ENCODE data around the gene SPG7.

Gene SPG7

DNA sequence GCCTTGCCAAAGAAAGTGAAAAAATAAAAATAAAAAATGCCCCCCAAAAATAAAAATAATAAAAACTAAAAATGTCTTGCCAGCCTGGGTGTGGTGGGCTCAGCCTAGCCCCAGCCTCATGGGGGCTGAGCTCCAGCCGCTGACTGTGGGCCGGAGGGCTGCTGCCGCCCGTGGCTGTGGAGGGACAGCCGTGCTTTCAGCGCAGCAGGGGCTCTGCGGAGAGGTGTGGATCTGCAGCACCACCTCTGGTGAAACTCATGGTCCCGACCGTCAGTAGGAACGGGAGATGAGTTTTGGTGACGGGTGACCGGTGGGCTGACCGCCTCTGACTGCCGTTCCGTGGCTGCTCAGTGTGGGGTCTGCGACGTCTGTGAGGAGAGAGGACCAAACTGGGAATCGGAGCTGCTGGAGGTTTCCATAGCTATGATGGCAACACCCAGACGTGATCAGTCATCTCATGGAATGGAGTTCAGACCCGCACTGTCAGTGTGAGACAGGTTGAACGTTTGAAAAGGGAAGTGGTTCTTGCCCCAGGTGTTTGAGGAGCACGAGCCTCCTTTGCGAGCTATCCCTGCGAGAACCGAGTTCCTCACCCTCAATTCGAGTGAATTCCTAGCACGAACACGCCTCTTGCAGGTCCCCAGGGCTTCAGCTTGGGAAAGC, 40.3 kb downstream of the SPG7 start:
- no peak for DNase-seq

DNA sequence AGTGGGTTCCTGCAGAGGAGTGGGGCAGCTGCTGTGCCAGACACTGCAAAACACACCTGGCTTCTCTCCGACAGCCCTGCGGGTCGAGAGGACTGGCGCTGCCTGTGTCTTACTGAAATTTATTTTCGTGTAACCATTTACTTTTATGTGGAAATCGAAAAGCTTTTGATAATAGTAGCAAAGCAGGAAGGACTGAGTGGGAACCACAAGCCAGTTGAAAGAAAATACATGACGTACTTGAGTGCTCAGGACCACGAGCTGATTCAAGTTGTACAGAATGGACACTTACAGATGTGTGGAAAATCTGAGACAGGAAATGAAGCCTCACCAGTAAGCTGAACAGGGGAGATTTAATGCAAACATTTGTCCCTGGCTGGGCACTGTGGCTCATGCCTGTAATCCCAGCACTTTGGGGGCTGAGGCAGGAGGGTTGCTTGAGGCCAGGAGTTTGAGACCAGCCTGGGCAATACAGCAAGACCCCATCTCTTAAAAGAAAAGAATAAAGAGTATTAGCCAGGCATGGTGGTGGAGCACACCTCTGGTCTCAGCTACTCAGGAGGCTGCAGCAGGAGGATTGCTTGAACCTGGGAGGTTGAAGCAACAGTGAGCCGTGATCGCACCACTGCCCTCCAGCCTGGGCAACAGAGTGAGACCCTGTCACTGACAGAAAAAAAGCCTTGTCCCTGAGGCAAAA, 41.0 kb downstream of the SPG7 start:
- no peak for DNase-seq

DNA sequence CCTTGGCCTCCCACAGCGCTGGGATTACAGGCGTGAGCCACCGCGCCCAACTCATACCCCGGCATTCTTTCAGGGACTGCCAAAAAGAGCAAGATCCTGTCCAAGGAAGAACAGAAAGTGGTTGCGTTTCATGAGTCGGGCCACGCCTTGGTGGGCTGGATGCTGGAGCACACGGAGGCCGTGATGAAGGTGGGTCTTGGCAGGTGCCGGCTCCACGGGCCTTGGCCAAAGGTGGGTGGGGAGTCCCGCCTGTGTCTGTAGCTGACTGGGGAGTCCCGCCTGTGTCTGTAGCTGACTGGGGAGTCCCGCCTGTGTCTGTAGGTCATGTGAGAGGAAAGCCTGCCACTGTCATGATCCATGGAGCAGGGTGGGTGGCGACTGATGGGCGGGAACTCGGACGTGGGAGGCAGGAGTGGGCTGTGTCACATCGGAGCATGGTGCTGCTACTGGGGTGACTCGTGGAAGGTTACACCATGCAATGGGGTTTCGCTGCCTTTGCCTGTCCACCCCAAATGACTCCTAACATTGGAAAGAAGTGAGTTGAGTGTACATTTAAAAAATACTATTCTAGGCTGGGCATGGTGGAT, 42.3 kb downstream of the SPG7 start:
- no peak for DNase-seq

DNA sequence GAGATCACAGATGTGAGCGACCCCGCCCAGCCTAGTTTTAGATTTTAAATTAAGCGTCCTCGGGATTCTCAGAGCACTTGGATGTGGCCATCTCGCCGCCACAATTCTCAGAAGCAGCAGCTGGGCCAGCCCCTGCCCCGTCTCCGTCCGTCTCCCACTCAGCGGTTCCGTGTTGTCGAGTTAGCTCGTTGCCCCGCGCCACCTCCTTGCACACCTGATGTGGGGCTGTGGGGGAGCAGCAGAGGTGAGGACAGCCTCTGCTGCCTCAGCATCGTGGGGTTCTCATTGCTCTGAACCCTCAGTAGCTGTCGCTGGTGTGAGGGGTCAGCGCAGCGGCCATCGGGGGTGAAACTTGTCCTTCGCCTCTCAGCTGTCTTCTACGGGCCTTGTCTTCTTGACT, 44.1 kb downstream of the SPG7 start:
- DNase-seq, result no peak

DNA sequence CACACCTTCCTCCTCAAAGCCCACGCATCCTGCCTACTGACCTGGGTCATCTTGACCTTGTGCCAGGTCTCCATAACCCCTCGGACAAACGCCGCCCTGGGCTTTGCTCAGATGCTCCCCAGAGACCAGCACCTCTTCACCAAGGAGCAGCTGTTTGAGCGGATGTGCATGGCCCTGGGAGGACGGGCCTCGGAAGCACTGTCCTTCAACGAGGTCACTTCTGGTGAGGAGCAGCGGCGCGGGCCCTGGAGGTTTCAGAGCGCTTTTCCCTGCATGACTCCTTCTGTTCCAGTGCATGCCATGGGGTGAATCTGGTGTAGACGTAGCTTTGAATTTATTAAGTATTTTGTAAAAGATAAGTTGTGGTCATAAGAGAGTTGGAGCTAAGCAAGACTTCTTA, 44.7 kb downstream of the SPG7 start:
- no peak for DNase-seq

DNA sequence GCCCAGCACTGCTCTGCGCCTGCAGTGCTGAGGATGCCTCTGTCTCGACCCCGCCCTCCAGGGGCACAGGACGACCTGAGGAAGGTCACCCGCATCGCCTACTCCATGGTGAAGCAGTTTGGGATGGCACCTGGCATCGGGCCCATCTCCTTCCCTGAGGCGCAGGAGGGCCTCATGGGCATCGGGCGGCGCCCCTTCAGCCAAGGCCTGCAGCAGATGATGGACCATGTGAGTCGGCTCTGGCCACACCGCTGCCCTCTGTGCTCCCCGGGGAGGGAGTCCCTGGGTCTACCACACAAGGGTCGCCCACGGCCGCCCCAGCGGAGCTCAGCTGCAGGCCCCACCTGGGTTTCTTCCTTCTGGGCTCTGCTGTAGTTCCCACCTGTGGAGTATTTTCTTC, 45.5 kb downstream of the SPG7 start:
- no peak for DNase-seq

DNA sequence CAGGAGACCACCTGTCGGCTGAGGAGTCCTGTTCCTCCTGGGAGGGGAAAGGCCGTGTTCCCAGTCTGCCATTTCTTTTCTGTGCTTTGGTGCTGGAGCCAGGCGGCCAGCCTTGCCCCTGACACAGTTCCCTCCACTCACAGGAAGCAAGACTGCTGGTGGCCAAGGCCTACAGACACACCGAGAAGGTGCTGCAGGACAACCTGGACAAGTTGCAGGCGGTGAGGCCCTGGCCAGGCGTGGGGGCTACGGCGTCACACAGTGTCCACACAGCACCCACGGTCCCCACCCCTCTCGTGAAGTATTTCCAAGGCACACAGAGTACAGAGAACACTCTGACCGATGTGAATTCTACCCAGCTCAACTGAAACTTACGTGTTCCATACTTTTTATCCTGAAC, 46.1 kb downstream of the SPG7 start:
- no peak for DNase-seq

DNA sequence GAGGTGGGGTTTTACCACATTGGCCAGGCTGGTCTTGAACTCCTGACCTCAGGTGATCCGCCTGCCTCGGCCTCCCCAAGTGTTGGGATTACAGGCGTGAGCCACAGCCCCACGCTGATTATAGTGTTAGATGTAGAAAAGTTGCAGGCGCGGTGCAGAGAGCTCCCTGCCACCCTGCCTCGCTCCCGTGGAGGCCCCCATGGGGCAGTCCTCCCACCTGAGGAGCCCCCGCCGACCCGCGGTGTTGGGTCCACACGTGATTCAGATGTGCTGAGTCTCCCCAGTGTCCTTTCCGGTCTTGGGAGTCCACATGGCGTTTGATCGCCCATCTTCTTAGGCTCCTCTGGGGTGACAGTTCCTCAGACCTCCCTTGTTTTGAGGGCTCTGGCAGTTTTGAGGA, 47.1 kb downstream of the SPG7 start:
- no peak for DNase-seq

DNA sequence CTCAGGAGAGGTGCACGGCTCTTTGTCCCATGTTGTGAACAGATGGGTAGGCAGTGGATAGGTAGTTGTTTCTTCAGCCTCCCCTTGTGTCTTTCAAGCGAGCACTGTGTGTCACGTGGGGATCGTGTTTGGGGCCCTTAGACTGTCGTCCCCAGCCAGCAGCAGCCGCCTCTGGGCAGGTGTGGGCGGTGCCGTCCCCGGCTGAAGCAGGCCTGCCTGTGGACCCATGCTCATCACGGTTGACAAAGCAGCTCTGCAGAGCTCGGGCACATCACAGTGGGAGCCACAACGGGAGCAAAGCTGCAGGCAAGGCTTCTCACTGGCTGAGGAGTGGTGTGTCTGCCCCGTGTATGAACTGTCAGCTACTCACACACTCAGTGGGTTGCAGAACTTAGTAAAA, 47.6 kb downstream of the SPG7 start:
- DNase-seq, result no peak

DNA sequence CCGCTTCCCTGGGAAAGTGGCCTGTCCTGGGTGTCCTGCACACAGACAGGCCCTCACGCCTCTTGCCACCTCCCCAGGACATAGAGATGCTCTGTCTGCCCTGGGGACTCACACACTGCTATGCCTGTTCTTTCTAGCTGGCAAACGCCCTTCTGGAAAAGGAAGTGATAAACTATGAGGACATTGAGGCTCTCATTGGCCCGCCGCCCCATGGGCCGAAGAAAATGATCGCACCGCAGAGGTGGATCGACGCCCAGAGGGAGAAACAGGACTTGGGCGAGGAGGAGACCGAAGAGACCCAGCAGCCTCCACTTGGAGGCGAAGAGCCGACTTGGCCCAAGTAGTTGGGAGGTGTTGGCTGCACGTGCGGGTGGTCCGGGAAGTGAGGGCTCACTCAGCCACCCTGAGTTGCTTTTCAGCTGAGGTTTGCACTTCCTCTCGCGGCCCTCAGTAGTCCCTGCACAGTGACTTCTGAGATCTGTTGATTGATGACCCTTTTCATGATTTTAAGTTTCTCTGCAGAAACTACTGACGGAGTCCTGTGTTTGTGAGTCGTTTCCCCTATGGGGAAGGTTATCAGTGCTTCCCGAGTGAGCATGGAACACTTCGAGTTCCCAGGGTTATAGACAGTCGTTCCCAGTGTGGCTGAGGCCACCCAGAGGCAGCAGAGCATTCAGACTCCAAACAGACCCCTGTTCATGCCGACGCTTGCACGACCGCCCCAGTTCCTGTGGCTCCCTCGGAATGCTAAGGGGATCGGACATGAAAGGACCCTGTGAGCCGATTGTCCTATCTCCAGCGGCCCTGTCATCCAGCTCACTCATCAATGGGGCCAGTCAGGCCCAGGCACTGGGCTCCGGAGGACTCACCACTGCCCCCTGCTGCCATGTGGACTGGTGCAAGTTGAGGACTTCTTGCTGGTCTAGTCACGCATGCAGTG, 48.8 kb downstream of the SPG7 start:
- peak; percentile 77 for DNase-seq

DNA sequence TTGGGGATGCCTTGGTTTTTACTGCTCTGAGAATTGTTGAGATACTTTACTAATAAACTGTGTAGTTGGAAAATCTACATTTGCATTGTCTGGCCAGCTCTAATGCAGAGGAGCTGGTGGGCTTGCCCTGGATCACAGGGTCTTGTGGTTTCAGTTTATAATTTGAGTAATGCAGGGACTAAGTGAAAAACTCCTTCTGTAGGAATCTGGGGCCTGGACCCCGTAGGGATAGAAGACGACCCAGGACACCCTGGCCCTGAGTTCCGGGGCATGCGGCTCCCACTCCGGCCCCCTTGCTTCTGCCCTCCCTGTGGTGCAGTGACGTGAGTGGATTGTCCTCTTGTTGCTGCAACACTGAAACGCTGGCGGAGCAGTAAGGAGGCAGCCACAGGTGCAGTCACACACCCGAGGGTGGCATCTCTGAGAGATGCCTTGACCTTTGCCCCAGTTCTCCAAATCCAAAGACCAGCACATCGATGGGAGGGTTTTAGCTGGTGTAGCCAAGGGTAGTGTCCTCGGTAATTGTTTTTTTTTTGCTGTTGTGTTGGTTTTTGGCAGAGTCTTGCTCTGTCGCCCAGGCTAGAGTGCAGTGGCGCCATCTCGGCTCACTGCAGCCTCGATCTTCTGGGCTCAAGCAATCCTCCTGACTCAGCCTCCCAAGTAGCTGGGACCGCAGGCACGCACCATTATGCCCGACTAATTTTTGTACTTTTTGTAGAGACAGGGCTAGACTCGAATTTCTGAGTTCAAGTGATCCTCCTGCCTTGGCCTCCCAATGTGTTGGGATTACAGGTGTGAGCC, 49.7 kb downstream of the SPG7 start:
- no peak for DNase-seq

DNA sequence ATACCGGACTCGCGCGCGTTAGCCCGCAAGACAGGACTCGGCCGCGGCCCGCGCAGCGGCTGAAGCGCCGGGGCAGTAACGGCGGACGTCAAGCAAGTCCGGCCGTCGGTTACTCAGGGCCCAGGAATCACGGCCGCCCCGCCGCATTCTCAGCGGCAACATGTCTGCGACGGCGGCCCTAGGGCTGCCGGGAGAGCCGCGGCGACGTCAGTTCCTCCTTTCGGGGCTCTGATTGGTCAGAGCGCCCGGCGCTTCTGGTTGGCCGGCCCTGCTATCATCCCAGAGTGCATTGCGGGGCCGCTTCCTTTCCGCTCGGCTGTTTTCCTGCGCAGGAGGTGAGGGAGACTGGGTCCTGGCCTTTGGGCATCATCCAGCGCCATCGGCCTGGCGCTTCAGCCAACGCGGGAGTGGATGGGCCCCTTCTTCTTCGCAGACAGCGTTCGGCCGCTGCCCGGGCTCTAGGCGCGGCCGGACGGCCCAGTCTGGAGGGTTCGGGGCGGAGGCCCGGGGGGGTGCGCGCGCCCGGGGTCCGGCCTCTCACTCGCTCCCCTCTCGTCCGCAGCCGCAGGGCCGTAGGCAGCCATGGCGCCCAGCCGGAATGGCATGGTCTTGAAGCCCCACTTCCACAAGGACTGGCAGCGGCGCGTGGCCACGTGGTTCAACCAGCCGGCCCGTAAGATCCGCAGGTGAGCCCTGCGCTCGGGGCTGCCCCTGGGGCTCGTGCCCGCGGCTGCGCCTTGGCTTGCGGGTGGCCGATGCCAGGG, 52.4 kb downstream of the SPG7 start, which contains the start of gene RPL13:
Gene RPL13 (plus strand): TSS at position 305 of the 764 bp plus-strand sequence. CDS start 278 bp downstream, at position 583.
- DNase-seq, result peak; percentile 98

DNA sequence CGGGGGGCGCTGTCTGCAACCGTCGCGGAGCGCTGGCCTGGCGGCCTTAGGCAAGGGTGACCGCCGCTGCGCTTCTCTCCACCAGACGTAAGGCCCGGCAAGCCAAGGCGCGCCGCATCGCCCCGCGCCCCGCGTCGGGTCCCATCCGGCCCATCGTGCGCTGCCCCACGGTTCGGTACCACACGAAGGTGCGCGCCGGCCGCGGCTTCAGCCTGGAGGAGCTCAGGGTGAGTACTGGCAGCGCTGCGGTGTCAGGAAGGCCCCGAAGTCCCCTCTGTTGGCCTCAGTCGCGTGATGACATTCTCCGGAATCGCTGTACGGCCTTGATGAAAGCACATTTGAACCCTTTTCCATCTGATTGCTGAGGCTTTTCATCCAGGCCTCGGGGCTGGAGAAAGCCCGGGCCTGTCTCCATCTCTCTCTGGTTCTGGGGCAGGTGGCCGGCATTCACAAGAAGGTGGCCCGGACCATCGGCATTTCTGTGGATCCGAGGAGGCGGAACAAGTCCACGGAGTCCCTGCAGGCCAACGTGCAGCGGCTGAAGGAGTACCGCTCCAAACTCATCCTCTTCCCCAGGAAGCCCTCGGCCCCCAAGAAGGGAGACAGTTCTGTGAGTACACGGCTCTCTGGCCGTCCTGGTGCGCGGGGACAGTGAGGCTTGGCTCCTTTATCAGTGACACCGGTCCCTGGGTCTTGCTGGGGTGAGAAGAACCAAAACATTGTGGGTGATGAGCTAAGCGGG, 53.1 kb downstream of the SPG7 start:
- no peak for DNase-seq

DNA sequence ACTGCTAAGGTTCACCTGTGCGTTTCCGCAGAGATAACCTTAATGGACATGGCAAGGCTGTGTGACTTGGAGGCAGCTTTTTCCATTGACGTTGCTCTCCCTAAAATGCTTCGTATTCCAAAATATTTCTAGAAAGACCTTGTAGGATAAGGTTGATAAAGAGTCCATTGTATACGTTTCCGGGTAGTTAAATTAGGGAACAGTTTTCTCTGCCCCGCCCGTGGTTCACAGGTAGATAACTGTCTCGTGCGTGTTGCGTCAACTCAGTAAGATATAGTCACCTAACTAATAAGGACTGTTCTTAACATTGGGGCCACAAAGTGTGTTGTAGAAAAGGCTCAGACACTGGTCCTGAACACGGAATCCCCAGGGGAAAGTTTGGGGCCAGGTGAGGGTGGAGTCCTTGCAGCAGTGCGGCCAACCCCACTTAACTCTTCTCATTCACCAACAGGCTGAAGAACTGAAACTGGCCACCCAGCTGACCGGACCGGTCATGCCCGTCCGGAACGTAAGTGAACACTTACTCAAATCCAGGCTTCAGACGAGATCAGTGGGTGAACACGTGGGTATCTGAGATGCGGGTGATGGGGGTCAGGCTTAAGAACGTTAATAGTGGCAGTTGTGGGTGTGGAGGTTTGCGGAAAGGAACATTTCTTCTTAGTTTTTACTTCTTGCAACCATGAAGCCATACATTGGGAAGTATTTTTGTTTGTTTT, 53.8 kb downstream of the SPG7 start:
- no peak for DNase-seq

DNA sequence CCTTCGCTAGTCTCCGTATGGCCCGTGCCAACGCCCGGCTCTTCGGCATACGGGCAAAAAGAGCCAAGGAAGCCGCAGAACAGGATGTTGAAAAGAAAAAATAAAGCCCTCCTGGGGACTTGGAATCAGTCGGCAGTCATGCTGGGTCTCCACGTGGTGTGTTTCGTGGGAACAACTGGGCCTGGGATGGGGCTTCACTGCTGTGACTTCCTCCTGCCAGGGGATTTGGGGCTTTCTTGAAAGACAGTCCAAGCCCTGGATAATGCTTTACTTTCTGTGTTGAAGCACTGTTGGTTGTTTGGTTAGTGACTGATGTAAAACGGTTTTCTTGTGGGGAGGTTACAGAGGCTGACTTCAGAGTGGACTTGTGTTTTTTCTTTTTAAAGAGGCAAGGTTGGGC, 54.7 kb downstream of the SPG7 start:
- no peak for DNase-seq

DNA sequence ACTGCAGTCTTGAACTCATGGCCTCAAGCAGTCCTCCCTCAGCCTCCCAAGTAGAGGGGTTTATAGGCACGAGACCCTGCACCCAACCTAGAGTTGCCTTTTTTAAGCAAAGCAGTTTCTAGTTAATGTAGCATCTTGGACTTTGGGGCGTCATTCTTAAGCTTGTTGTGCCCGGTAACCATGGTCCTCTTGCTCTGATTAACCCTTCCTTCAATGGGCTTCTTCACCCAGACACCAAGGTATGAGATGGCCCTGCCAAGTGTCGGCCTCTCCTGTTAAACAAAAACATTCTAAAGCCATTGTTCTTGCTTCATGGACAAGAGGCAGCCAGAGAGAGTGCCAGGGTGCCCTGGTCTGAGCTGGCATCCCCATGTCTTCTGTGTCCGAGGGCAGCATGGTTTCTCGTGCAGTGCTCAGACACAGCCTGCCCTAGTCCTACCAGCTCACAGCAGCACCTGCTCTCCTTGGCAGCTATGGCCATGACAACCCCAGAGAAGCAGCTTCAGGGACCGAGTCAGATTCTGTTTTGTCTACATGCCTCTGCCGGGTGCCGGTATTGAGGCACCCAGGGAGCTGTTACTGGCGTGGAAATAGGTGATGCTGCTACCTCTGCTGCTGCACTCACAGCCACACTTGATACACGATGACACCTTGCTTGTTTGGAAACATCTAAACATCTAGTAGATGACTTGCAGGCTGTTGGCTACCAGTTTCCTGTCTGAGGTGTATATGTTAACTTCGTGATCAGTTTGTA, 55.6 kb downstream of the SPG7 start:
- no peak for DNase-seq

DNA sequence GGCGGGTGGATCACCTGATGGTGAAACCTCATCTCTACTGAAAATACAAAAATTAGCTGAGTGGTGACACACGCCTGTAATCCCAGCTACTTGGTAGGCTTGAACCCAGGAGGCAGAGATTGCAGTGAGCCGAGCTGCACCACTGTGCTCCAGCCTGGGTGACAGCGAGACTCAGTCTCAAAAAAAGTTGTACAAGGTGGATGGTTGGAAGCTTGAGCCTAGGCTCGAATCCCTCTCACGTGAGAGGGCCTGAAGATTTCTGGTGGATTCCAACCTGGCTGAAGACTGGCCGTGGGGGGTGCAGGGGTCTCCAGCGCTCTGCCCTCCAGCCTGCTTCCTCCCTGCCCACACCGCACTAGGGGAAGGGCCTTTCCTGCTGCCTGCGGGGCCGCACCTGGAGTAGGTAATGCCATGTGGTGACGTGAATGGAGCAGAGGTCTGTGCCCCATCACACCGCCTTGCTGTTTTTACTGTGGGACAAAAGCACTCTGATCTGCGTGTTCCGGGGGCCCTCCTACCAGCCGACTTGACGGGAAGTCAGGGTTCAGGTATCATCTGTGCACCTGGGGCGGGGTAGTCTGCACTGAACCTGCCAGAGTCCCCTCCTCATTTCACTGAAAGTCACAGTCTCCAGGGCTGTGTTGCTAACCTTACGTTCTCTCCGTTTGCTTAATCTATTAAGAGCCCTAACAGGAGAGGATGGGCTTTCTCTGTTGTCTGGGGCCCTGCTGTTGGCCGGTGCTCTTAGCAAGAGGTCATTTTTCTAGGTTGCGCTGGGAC, 56.5 kb downstream of the SPG7 start:
- DNase-seq, result no peak

DNA sequence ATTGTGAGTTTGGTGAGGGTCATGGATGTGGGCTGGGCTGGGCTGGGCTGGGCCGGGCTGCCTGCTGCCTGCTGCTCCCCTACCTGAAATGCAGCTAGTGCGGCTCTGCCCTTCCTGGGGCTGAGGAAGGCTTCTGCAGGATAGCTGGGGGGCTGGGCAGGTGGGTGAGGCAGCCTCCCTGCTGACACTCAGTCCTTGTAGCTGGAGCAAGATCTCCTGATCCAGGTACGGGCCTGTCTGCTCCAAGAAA, 57.0 kb downstream of the SPG7 start:
- DNase-seq, result no peak

All from retina (tissue), 1 donor.